ENCODE measurements around the gene SLC35D1.
"Not testable (repeated sequence)": the region's sequence is repeated elsewhere in the genome, so short reads cannot be mapped to it uniquely, and the experiment has no call there.

- not testable (repeated sequence) for TF ChIP-seq CTCF (IDR thresholded peaks at IDR 0.05; ENCODE audit: poor library complexity); EZH2 (IDR thresholded peaks at IDR 0.05; ENCODE audit: borderline replicate concordance); EZH2phosphoT487 (IDR thresholded peaks at IDR 0.05; ENCODE audit: low read depth, severe bottlenecking, unreplicated experiment)
Observed at GRCh38 chr1:66979621-66980020, 74.3 kb downstream of the SLC35D1 start.

Measured in hepatocyte (in vitro differentiated cells).